Stimulated activated CD8-positive, alpha-beta memory T cell treated with anti-CD3 and anti-CD28 coated beads, Interleukin-7, amount 100 ng/mL, for 48 hours (primary cell): ENCODE results near the gene COL4A6.
"Not testable (repeated sequence)": the region's sequence is repeated elsewhere in the genome, so short reads cannot be mapped to it uniquely, and the experiment has no call there.

ENCODE experiments used
- DNase-seq, 2 donors: peaks; one replicate each; pipeline ENCODE4 v3.0.0-alpha.2; 2020; ENCODE audit warnings: low read depth in 1 of 2; ENCODE audit errors: extremely low read depth in 1 of 2

Gene COL4A6

GRCh38 chrX:108412783-108413182 is 25.4 kb downstream of the COL4A6 start:
- no peak for DNase-seq

DNA sequence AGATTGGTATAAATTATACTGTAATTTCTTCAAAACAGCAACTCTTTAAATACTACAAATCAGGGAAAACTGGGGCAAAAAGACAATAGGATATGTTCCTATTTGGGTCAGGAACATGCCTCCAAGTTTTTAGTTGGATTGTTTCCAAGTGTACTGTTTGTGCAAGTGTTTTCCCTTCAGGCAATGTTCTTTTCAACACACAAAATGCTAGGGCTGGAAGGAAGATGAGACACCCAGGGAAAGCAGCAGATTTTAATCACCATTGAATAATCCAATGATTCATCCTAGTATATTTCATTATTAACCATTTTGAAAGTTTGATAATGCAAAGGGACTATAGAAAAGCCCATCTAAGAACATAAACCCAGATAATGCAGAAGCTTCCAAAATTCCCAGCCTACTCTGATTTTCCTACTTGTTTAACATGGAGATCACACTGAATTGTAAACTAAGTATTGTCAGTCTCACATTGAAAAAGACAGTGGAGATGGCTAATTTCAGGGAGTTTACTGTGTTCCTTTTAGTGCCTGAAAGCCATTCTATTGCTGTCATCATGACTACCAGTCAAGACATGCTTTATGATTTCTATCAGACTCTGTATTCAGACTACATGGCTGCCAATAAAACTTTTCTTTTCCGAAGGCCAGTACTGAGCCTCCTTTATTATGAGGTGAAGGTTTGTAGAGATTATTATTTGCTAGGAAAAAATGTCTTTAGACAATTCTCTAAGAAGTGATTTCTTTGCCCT is 38.6 kb downstream of the COL4A6 start:
- no peak for DNase-seq

- no peak for DNase-seq
These were observed 40.4 kb downstream of the COL4A6 start for GRCh38 chrX:108397627-108398391.

DNA sequence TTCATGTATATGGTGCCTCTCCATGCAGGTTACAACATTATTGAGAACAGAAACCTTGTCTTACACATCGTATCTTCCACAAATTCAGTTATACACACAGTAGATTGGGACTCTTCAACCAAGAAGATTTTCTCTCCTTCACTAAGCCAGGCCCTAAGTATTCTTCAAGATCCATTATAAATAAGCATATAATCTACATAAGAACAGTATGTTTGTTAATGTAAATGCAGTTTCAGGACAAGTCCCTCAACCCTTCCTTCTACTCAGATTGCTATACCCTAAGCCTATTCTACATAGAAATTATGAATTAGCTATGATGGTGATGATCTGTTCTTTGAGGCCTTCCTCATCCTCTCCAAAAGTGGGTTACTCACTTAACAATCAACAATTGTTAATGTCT is 41.2 kb downstream of the COL4A6 start:
- DNase-seq = no peak

GRCh38 chrX:108396188-108396891 is 41.9 kb downstream of the COL4A6 start:
- DNase-seq = no peak

DNA sequence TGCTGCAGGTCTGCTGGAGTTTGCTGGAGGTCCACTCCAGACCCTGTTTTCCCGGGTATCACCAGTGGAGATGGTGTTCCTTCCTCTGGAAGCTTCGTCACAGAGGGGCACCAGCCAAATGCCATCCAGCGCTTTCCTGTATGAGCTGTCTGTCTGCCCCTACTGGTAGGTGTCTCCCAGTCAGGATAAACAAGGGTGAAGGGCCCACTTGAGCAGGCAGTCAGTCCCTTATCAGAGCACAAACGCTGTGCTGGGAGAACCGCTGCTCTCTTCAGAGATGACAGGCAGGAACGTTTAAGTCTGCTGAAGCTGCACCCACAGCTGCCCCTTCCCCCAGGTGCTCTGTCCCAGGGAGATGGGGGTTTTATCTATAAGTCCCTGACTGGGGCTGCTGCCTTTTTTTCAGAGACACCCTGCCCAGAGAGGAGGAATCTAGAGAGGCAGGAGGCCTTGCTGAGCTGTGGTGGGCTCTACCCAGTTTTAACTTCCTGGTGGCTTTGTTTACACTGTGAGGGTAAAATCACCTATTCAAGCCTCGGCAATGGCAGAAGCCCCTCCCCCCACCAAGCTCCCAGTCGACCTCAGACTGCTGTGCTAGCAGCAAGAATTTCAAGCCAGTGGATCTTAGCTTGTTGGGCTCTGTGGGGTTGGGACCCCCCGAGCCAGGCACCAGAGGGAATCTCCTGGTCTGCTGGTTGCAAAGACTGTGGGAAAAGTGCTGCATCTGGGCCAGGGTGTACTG is 47.1 kb downstream of the COL4A6 start:
- not testable (repeated sequence) for DNase-seq

DNA sequence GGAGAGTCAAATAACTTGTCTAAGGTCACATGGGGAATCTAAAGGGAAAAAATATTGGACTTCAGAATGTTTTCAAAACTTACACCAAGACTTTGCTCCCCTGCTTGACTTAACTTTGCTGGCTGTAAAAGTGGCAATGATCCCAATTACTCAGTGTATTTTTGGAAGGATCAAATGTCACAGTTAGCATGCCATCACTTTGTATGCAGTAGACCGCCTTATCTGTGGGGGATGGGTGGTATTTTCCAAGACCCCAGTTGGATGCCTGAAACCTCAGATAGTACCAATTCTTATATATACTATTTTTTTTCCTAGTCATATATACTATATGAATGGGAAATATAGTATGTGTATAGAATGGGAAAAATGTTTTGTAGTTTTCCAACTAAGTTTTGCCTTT is 53.4 kb downstream of the COL4A6 start:
- DNase-seq = no peak

- no peak for DNase-seq
These were observed 58.0 kb downstream of the COL4A6 start for GRCh38 chrX:108380222-108380621.

DNA sequence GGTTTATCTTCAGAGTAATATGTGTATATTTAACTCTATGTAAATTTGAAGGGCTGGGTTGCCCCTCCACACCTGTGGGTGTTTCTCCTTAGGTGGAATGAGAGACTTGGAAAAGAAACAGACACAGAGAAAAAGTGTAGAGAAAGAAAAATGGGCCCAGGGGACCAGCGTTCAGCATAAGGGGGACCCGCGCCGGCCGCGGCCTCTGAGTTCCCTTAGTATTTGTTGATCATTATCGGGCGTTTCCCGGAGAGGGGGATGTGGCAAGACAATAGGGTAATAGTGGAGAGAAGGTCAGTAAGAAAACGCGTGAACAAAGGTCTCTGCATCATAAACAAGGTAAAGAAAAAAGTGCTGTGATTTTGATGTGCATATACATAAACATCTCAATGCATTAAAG is 61.4 kb downstream of the COL4A6 start:
- DNase-seq = not testable (repeated sequence)

- not testable (repeated sequence) for DNase-seq
These were observed 62.6 kb downstream of the COL4A6 start for GRCh38 chrX:108375591-108375990.

DNA sequence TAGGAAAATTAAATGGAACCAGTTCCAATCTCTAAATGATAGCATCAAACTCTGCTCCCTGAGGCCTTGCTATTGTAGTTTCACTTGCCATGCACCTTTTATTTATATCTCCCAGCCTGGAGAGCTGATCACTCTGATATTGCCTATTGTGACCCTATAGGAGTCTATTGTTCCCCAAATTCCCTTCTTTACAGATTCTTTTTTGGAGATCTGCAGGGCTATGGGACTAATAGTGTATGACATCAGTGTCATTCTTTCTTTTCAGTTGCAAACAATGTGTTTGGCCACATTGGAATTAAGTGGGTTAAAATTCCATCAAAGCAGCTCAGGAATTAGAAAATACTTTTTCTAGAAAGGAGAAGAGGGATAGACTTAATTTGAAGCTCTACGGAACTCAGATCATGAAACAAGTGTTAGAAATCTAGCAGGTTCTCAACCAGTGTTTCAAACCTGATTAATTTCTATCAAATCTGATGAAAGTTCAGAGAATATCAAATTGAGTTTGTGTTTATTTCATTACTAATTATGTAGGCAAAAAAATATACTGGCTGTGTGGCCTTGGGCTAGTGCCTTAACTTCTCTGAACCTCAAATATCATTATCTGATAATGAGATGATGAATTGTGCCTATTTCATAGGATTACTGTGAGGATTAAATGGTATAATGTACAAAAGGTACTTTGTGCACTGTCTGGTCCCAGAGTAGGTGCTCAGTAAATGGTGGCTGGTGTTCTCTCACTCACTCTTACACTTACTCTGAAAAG is 71.4 kb downstream of the COL4A6 start:
- no peak for DNase-seq

DNA sequence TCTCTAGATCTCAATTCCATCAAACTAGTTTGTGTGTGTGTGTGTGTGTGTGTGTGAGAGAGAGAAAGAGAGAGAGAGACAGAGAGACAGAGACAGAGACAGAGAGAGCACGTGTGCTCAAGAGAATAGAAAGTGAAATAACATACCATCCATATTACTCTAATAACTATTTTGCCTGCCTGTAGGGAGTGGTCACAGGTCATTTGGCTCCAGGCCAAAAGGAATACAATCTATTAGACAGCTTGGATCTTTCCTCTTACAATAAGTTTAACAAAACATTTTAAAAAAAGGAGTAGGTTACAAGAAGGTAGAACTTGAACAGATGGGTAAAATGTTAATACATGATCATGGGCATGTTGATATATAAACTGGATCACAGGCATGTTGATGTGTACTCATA is 76.2 kb downstream of the COL4A6 start:
- DNase-seq = no peak

- no peak for DNase-seq
These were observed 76.9 kb downstream of the COL4A6 start for GRCh38 chrX:108361316-108361715.

DNA sequence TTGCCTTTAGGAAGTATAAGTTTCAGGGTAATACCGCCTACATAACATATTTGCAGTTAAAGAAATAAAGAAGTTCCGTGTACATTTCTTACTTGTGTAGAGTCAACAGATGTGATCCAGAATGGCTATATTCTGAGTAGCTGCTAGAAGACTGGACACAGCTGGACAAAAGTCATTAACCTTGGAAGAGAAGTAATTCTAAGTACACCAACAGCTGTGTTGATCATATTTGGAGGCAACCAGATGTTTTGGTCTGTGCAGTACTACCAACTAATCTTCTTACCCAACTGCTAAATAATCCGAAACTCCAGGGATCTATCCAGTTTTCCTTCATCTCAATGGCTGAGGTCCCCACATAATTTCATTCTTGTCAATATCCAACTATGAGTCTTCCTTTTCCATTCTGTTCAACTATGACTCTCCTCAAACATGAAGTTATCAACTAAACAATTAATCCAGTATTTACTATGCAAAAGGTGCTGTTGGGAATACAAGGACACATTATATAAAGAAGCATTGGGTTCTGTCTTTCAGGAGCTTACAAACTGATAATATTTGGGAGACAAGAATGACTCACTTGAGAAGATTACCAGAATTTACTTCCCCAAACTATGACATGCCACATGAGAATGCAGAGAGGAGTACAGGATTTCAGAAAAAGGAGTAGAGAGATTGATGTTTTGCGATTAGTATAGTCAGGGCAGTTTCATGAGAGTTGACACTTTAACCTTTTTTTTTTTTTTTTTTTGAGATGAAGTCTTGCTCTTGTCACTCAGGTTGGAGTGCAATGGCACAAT is 78.2 kb downstream of the COL4A6 start:
- no peak for DNase-seq

- no peak for DNase-seq
These were observed 84.8 kb downstream of the COL4A6 start for GRCh38 chrX:108353452-108353851.

DNA sequence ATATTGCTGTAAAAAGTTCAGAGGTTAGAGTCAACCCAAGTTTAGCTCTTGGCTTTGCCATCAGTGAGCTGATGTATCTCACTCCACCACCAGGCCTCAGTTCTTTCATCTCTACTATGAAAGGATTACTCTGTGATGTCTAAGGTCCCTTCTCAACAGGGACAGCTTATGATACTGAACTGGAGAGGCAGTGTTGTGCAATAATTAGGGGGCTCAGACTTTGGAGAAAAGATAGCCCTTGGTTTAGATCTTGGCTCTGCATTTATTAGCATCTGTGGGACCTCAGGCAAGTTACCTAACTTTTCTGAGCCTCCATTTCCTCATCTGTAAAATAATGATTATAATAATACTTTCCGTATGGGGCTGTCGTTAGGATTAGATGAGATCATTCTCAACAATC is 89.0 kb downstream of the COL4A6 start:
- DNase-seq = no peak

DNA sequence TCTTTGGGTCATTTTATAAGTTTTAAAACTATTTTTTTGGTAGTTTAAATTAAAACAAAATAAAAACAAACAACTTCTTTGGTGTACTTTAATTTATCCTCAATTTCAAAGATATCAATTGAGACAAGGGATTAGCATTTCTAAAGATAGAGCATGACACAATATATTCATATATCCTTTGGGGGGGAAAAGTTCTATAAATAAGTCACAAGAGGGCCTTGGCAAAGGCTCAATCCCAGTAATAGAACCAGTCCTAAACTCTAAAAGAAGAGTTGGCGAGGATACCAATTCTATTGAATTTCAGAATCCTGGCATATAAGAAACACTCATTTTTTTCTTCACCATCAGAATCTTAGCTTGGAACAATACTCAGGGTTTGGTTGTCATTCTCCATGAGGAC is 89.7 kb downstream of the COL4A6 start:
- DNase-seq = no peak

DNA sequence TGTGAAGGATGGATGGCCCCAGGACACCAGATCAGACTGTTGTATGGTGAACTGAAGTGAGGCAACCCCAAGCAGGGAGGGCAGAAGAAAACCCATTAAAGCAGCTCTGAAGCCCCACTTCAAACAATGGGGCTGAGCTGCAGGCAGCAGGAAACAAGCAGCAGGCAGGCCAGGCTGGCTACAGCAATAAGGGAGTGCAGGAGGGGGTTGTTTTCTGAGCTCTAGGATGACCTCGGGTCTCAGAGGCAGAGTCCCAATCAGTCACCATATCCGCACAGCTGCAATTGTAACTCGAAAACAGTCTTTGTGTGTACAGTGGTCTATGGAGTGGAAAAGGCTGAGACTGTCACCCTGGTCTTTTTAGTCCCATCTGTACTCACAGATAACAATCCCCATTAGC is 90.4 kb downstream of the COL4A6 start:
- DNase-seq = no peak

GRCh38 chrX:108344216-108344615 is 94.0 kb downstream of the COL4A6 start:
- DNase-seq = no peak

GRCh38 chrX:108341947-108342346 is 96.3 kb downstream of the COL4A6 start:
- no peak for DNase-seq
